Adrenal gland (tissue), 5 donors: ENCODE data around the gene DUSP18.

Experiments
- POLR2A ChIP-seq, 2 donors: fragments of 450-650 bp; IDR thresholded peaks; one replicate each; pipeline ENCODE4 v1.6.1; 2017; ENCODE audit warnings: antibody characterized with exemption in 2 of 2, mild to moderate bottlenecking in 2 of 2, moderate library complexity in 1 of 2
- TF ChIP-seq, protein P1 (sequence below), 6 experiments: fragments of 450-650 bp in 4 of 6; fragments of 200-600 bp in 2 of 6; sonication (generic) in 1 of 6; IDR thresholded peaks; 1 replicate in 5 of 6; 2 replicates in 1 of 6; pipeline versions ENCODE4 v1.5.1 to v1.8.0; 2016 to 2021; ENCODE audit warnings: antibody characterized with exemption in 6 of 6, mild to moderate bottlenecking in 2 of 6, moderate library complexity in 1 of 6
- donor health status: DM: no; HTN: no; CAD: no.

- no peak for TF ChIP-seq POLR2A (IDR thresholded peaks at IDR 0.05)
- TF ChIP-seq, protein P1, sequence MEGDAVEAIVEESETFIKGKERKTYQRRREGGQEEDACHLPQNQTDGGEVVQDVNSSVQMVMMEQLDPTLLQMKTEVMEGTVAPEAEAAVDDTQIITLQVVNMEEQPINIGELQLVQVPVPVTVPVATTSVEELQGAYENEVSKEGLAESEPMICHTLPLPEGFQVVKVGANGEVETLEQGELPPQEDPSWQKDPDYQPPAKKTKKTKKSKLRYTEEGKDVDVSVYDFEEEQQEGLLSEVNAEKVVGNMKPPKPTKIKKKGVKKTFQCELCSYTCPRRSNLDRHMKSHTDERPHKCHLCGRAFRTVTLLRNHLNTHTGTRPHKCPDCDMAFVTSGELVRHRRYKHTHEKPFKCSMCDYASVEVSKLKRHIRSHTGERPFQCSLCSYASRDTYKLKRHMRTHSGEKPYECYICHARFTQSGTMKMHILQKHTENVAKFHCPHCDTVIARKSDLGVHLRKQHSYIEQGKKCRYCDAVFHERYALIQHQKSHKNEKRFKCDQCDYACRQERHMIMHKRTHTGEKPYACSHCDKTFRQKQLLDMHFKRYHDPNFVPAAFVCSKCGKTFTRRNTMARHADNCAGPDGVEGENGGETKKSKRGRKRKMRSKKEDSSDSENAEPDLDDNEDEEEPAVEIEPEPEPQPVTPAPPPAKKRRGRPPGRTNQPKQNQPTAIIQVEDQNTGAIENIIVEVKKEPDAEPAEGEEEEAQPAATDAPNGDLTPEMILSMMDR (IDR thresholded peaks at IDR 0.05): no peak
Observed at GRCh38 chr22:30681831-30682230, 14.2 kb upstream of the DUSP18 start.
